Activated CD8-positive, alpha-beta memory T cell treated with anti-CD3 and anti-CD28 coated beads, Interleukin-2, amount 50 U/mL, for 1 hour (primary cell): ENCODE measurements around the gene UCK2.

Experiments used
- DNase-seq: peaks from one replicate; pipeline ENCODE4 v3.0.0-alpha.2; 2020; ENCODE audit errors: extremely low read depth

Gene UCK2

GRCh38 chr1:165879946-165880345 lies 52.5 kb downstream of the UCK2 start:
- DNase-seq: no peak

- DNase-seq: no peak
These were observed 53.6 kb downstream of the UCK2 start for GRCh38 chr1:165880993-165881392.

GRCh38 chr1:165882168-165882837 lies 54.9 kb downstream of the UCK2 start:
- no peak for DNase-seq

- no peak for DNase-seq
These were observed 55.6 kb downstream of the UCK2 start for GRCh38 chr1:165883056-165883455.

- DNase-seq: no peak
These were observed 56.7 kb downstream of the UCK2 start for GRCh38 chr1:165884009-165884689.

GRCh38 chr1:165884690-165885304 lies 57.4 kb downstream of the UCK2 start:
- no peak for DNase-seq

GRCh38 chr1:165885305-165885694 lies 57.9 kb downstream of the UCK2 start:
- DNase-seq: no peak

GRCh38 chr1:165886193-165886592 lies 58.8 kb downstream of the UCK2 start:
- DNase-seq: no peak

- no peak for DNase-seq
These were observed 59.6 kb downstream of the UCK2 start for GRCh38 chr1:165886983-165887382.

GRCh38 chr1:165887877-165888551 lies 60.6 kb downstream of the UCK2 start:
- DNase-seq: no peak

GRCh38 chr1:165888552-165888920 lies 61.1 kb downstream of the UCK2 start:
- DNase-seq: no peak

- DNase-seq: no peak
These were observed 63.3 kb downstream of the UCK2 start for GRCh38 chr1:165890684-165891083.

GRCh38 chr1:165891111-165891860 lies 63.9 kb downstream of the UCK2 start:
- DNase-seq: no peak

- DNase-seq: no peak
These were observed 65.5 kb downstream of the UCK2 start for GRCh38 chr1:165892935-165893334.

GRCh38 chr1:165893507-165893906 lies 66.1 kb downstream of the UCK2 start:
- no peak for DNase-seq

GRCh38 chr1:165894591-165894990 lies 67.2 kb downstream of the UCK2 start:
- no peak for DNase-seq

GRCh38 chr1:165895451-165895871 lies 68.0 kb downstream of the UCK2 start:
- no peak for DNase-seq

GRCh38 chr1:165896277-165896676 lies 68.9 kb downstream of the UCK2 start:
- DNase-seq: no peak

- DNase-seq: no peak
These were observed 70.2 kb downstream of the UCK2 start for GRCh38 chr1:165897326-165898303.

- no peak for DNase-seq
These were observed 71.4 kb downstream of the UCK2 start for GRCh38 chr1:165898837-165899236.

GRCh38 chr1:165899461-165899941 lies 72.1 kb downstream of the UCK2 start:
- no peak for DNase-seq
